ENCODE data around the gene SMIM28. TPM values are rescaled to one million over a fixed set of nuclear protein-coding genes. Genes with fewer than 3 reads are reported as not detected.
A peak's percentile ranks its signal among the peaks of the same experiment; 100 is the strongest.

SMIM28 gene
- polyA plus RNA-seq: not detected

DNA sequence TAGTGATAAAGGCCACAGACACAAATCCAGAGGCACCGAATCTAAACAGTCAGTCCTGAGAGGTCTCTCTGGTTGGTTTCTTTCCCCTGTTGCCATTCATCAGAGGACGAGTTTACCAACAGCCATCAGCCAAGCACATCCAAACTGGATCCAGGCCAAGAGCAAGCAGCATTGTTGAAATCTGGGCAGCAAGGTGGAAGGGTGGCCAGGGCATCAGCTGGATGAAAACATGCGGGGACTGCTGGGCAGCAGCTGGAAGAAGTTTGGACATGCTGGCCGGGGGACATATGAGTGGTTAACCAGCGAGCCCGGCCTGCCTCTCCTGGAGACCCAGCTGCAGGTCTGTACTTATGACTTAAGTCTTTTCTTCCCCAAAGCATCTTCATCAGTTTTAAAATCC lies at the start of gene SMIM28:
TSS of gene SMIM28 (plus strand) at position 62 of the 400 bp plus-strand sequence. CDS start at position 230, 168 bp downstream.
- Mint-ChIP-seq H3K4me3 (no peak within 1 kb of the TSS), H3K4me1 (no peaks in the 10 kb centered on the region), H3K27ac (no peak within 1 kb of the TSS), H3K36me3 (no peaks in the 10 kb centered on the region), H3K27me3 (ENCODE audit: low read depth in 3 of 3) (peaks cover 2 to 10% (median 2%) of the 10 kb centered on the region in 3 donors), H3K9me3 (no peaks in the 10 kb centered on the region)
- DNase-seq: no peak

DNA sequence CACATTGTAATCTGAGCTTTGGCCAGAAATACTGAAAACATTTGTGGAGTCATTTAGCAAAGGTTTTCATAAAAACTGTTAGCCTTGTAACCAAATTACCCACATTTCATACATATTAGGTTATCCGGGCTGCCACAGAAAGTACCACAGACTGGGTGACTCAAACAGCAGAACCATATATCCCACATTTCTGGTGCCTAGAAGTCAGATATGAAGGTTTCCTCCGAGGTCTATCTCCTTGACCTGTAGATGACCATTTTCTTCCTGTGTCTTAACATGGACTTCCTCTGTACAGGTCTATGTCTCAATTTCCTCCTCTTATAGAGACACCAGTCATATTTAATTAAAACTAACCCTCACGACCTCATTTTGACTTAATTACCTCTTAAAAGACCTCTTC lies 49.5 kb upstream of the SMIM28 start:
- no peaks in the 10 kb centered on the region for H3K4me1 Mint-ChIP-seq
- no peak overlapping the region for H3K27ac Mint-ChIP-seq
- no peak overlapping the region for H3K4me3 Mint-ChIP-seq
- no peaks in the 10 kb centered on the region for H3K9me3 Mint-ChIP-seq
- DNase-seq: no peak
- no peaks in the 10 kb centered on the region for H3K36me3 Mint-ChIP-seq
- H3K27me3 Mint-ChIP-seq (ENCODE audit: low read depth in 3 of 3): no peaks in the 10 kb centered on the region

DNA sequence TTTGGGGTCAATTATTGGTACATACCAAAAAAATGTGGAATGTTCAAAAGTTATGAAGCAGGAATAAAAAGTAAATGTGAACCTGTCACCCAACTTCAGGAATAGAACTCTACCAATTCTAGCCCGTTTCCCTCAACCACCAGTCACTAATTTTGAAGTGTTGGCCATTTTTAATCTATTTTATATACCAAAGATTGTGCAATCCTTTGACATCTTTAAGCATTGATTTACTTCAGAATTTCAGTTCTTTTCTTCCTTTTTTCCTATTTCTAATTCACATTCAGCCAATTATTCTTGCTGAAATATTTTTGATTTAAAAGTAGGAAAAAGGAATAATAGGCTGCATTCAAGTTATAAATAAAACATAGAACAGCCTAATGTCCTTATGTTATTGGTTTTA lies 46.9 kb upstream of the SMIM28 start:
- Mint-ChIP-seq H3K27me3 (ENCODE audit: low read depth in 3 of 3) (peaks cover 0 to 2% (median 0%) of the 10 kb centered on the region in 3 donors), H3K4me1 (no peaks in the 10 kb centered on the region), H3K27ac (no peak overlapping the region), H3K36me3 (no peaks in the 10 kb centered on the region), H3K4me3 (no peak overlapping the region), H3K9me3 (no peaks in the 10 kb centered on the region)
- no peak for DNase-seq

DNA sequence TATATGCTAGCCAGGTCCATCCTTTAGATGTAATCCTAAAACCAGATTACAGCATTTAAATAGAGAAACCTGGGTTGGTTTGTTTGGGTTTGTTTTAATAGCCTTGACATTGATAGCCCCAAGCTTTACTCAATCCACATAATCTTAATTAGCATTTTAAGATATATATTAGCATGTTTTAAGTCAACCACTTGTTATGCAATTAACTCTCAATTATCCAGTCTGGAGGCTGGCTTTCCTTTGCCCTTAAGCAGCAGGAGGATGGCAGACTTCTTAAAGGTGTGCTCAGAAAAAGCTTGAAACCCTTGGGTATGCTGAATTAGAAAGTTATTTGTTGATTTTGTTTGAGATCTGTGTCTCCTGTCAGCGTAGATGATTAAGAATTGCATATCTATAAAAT lies 46.3 kb upstream of the SMIM28 start:
- Mint-ChIP-seq H3K27ac (no peak overlapping the region), H3K27me3 (ENCODE audit: low read depth in 3 of 3) (peaks cover 2 to 4% (median 4%) of the 10 kb centered on the region in 3 donors), H3K9me3 (no peaks in the 10 kb centered on the region), H3K4me3 (no peak overlapping the region), H3K4me1 (no peaks in the 10 kb centered on the region), H3K36me3 (no peaks in the 10 kb centered on the region)
- no peak for DNase-seq

DNA sequence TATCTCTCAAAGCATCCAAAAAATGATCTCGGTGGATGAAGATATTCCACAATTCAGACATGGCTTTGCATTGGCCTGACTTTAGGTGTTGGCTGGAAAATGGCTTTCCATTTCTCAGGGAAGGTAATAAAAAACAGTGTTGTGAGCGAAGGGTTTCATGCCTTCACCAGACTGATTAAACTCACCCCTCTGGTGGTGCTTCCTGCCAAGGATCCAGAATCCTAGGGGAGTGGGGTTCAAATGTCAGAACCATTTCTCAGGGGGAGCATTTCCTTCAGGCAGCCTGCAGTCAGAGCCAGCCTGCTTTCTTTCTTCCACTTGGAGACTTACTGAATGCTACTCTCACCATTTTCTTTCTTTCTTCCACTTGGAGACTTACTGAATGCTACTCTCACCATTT lies 45.7 kb upstream of the SMIM28 start:
- no peaks in the 10 kb centered on the region for H3K9me3 Mint-ChIP-seq
- no peak overlapping the region for H3K4me3 Mint-ChIP-seq
- no peak for DNase-seq
- no peaks in the 10 kb centered on the region for H3K4me1 Mint-ChIP-seq
- H3K27me3 Mint-ChIP-seq (ENCODE audit: low read depth in 3 of 3): peaks cover 2 to 4% (median 4%) of the 10 kb centered on the region in 3 donors
- H3K27ac Mint-ChIP-seq: no peak overlapping the region
- no peaks in the 10 kb centered on the region for H3K36me3 Mint-ChIP-seq

DNA sequence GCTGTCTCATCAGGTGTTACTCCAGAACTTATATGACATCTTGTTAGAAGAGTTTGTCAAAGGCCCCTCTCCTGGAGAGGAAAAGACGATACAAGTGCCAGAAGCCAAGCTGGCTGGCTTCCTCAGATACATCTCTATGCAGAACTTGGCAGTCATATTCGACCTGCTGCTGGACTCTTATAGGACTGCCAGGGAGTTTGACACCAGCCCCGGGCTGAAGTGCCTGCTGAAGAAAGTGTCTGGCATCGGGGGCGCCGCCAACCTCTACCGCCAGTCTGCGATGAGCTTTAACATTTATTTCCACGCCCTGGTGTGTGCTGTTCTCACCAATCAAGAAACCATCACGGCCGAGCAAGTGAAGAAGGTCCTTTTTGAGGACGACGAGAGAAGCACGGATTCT lies 43.7 kb upstream of the SMIM28 start:
- Mint-ChIP-seq H3K4me1 (no peaks in the 10 kb centered on the region), H3K9me3 (no peaks in the 10 kb centered on the region), H3K4me3 (no peak overlapping the region), H3K36me3 (no peaks in the 10 kb centered on the region), H3K27ac (no peak overlapping the region), H3K27me3 (ENCODE audit: low read depth in 3 of 3) (peaks cover 2 to 5% (median 4%) of the 10 kb centered on the region in 3 donors)
- no peak for DNase-seq

DNA sequence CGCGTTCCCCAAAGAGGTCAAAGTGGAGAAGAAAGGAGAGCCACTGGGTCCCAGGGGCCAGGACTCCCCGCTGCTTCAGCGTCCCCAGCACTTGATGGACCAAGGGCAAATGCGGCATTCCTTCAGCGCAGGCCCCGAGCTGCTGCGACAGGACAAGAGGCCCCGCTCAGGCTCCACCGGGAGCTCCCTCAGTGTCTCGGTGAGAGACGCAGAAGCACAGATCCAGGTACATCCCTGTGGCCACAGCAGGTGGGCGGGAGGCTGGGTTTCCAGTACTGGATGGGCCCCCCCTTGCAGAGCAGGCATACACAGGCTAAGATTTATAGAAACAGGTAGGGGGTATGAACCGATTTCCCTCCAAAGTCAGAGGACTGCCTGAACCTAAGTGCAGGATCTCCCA lies 42.7 kb upstream of the SMIM28 start:
- H3K4me3 Mint-ChIP-seq: no peak overlapping the region
- H3K27ac Mint-ChIP-seq: no peak overlapping the region
- no peaks in the 10 kb centered on the region for H3K36me3 Mint-ChIP-seq
- DNase-seq: no peak
- H3K9me3 Mint-ChIP-seq: peaks cover 0 to 4% (median 0%) of the 10 kb centered on the region in 6 donors
- H3K4me1 Mint-ChIP-seq: no peaks in the 10 kb centered on the region
- peaks cover 2 to 7% (median 4%) of the 10 kb centered on the region in 3 donors for H3K27me3 Mint-ChIP-seq (ENCODE audit: low read depth in 3 of 3)

DNA sequence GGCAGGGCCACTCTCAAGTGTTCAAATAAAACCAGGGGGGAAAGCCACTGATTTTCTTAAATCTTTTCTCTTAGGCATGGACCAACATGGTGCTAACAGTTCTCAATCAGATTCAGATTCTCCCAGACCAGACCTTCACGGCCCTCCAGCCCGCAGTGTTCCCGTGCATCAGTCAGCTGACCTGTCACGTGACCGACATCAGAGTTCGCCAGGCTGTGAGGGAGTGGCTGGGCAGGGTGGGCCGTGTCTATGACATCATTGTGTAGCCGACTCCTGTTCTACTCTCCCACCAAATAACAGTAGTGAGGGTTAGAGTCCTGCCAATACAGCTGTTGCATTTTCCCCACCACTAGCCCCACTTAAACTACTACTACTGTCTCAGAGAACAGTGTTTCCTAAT lies 41.5 kb upstream of the SMIM28 start:
- no peaks in the 10 kb centered on the region for H3K4me1 Mint-ChIP-seq
- H3K36me3 Mint-ChIP-seq: no peaks in the 10 kb centered on the region
- DNase-seq: no peak
- H3K9me3 Mint-ChIP-seq: peaks cover 0 to 4% (median 0%) of the 10 kb centered on the region in 6 donors
- no peak overlapping the region for H3K27ac Mint-ChIP-seq
- H3K4me3 Mint-ChIP-seq: no peak overlapping the region
- H3K27me3 Mint-ChIP-seq (ENCODE audit: low read depth in 3 of 3): peaks cover 2 to 7% (median 4%) of the 10 kb centered on the region in 3 donors

DNA sequence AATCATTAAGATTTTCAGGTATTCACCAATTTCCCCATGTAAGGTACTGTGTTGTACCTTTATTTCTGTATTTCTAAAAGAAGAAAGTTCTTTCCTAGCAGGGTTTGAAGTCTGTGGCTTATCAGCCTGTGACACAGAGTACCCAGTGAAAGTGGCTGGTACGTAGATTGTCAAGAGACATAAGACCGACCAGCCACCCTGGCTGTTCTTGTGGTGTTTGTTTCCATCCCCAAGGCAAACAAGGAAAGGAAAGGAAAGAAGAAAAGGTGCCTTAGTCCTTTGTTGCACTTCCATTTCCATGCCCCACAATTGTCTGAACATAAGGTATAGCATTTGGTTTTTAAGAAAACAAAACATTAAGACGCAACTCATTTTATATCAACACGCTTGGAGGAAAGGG lies 40.6 kb upstream of the SMIM28 start:
- Mint-ChIP-seq H3K27ac (no peak overlapping the region), H3K9me3 (peaks cover 0 to 4% (median 0%) of the 10 kb centered on the region in 6 donors), H3K4me1 (no peaks in the 10 kb centered on the region), H3K4me3 (no peak overlapping the region), H3K27me3 (ENCODE audit: low read depth in 3 of 3) (peaks cover 2 to 7% (median 4%) of the 10 kb centered on the region in 3 donors), H3K36me3 (no peaks in the 10 kb centered on the region)
- DNase-seq: no peak

DNA sequence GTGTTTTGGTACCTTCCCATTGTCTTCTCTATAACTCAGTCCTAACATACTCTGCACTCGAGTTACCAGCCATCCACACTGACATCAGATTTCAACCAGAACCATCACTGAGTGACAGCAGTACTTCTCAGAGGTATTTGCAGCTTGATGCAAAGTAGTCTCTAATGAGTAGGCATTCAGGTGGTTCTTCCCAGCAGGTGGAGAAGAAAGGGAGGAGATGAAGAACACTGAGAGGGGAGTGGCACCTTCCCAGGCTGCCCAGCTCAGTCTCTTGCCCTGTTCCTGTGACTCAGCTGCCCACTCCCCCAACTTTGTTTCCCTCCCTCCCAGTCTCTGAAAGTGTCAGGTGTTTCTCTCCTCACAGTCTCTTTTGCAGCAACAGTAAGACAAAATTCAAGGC lies 38.7 kb upstream of the SMIM28 start:
- no peaks in the 10 kb centered on the region for H3K36me3 Mint-ChIP-seq
- no peak overlapping the region for H3K27ac Mint-ChIP-seq
- H3K4me3 Mint-ChIP-seq: no peak overlapping the region
- H3K9me3 Mint-ChIP-seq: peaks cover 0 to 4% (median 0%) of the 10 kb centered on the region in 6 donors
- H3K27me3 Mint-ChIP-seq (ENCODE audit: low read depth in 3 of 3): peaks cover 4 to 11% (median 5%) of the 10 kb centered on the region in 3 donors
- no peak for DNase-seq
- H3K4me1 Mint-ChIP-seq: no peaks in the 10 kb centered on the region

DNA sequence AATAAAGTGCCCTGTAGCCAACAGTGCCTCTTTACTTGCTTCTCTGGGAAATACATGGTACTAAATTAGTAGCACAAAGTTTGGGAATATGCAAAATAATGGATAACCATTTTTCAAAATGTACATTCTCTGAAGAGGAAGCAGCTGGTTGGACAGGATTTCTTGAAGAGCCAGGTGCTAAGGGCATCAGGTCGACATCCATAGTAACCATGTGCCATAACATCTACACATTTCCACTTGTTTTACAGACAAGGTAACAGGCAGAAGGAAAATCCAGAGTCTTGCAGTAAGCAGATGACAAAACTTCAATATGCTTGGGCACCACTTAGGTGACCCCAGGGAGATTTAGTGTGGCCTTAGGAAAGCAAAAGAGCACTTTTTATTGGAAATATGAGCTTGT lies 36.5 kb upstream of the SMIM28 start:
- Mint-ChIP-seq H3K9me3 (peaks cover 0 to 4% (median 0%) of the 10 kb centered on the region in 6 donors), H3K4me3 (no peak overlapping the region), H3K4me1 (peaks cover 2 to 4% of the 10 kb centered on the region in 2 donors), H3K27me3 (ENCODE audit: low read depth in 3 of 3) (peaks cover 2 to 7% (median 3%) of the 10 kb centered on the region in 3 donors), H3K36me3 (no peaks in the 10 kb centered on the region), H3K27ac (no peak overlapping the region)
- DNase-seq: no peak

DNA sequence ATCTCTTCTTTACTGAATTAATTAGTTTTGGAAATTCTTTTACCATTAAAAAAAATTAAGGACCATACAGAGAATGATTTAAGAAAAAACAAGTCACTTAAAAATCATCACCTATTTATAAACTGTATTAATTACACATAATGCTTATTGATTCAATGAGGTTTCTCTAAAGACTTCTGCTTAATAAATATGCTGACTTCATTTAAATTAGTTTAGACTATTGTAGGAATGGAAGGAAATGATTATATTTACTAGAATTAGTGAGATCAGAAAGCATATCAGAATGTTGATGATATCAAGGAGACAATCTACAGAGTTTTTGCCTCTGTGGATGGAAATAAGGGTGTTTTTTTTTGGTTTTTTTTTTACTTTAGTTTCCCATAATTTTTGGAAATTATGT lies 34.6 kb upstream of the SMIM28 start:
- peaks cover 5 to 10% of the 10 kb centered on the region in 2 donors for H3K4me1 Mint-ChIP-seq
- no peaks in the 10 kb centered on the region for H3K36me3 Mint-ChIP-seq
- H3K9me3 Mint-ChIP-seq: peaks cover 0 to 4% (median 0%) of the 10 kb centered on the region in 6 donors
- no peak overlapping the region for H3K4me3 Mint-ChIP-seq
- no peak overlapping the region for H3K27ac Mint-ChIP-seq
- H3K27me3 Mint-ChIP-seq (ENCODE audit: low read depth in 3 of 3): peaks cover 0 to 7% (median 3%) of the 10 kb centered on the region in 3 donors
- DNase-seq: no peak

DNA sequence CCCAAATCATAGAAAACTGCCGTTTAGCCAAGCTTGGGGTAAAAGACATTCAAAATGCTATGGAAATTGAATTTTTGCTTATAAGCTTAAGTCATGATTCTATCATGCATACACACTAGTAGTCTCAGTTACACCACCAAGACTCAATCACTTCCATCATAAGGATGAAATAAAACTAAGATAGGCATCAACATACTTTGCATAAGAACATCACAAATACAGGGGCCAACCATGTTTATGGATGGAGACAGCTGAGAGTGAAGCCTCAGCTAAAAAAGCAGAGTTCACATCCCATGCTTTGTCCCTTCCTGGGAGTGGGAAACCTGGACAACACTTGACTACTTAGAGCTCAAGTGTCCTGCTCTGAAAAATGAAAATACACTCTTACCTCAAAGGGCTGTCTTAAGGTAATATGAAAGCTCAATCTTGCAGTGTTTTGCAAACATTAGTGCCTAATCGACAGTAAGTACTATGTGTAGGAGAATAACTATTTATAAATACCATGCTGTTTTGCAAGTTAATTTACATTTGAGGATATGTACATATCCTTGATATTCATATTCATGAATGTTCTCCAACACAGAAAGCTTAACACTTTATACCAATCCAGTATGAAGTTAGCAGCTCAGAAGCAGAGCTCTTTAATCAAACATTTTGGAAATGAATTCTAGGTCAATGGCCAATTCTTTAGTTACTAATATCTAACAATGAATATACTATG lies 32.0 kb upstream of the SMIM28 start:
- Mint-ChIP-seq H3K36me3 (no peaks in the 10 kb centered on the region), H3K9me3 (peaks cover 0 to 2% (median 0%) of the 10 kb centered on the region in 6 donors), H3K27me3 (ENCODE audit: low read depth in 3 of 3) (peaks cover 3 to 6% (median 5%) of the 10 kb centered on the region in 3 donors), H3K4me3 (no peak overlapping the region), H3K4me1 (peaks cover 5 to 10% of the 10 kb centered on the region in 2 donors), H3K27ac (no peak overlapping the region)
- no peak for DNase-seq

DNA sequence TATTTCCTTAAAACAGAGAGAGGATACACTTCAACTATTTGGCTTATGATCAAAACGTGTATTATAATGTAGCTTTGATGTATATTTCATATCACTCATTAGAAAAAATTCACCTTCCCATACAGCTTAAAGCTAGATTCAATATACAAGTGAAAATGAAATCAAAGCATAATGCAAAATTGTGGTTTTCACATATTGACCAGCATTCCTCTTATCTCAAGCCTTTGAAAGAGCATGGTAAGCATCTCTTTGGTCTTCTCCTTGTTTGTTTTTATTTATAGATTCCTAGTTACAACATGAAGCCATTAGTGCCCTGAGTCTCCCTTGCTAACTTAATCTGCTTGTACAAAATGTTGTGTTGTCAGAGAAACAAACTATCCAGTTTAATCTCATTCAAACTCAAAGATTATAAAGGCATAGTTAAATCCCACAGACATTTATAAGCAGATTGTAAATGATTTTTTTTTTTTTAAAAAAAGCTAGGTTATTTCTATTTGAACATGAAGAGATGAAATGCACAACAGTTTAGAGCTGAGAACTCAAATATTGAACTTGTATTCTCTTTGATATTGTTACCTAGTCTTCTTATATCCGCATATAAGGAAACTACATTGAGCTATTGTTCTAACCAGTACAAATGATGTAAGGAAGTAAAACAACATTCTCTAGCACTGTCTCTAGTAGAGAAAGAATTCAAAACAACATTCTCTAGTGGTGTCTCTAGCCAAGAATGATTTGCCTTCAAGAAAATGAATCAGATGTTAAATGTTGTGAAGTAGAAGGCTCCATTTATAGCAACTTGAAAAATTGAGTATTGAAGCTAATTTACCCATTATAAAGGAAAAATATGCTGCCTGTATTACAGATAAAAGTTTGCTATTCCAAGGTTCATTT lies 31.2 kb upstream of the SMIM28 start:
- H3K4me3 Mint-ChIP-seq: no peak overlapping the region
- peaks cover 5 to 6% (median 5%) of the 10 kb centered on the region in 3 donors for H3K27me3 Mint-ChIP-seq (ENCODE audit: low read depth in 3 of 3)
- H3K27ac Mint-ChIP-seq: no peak overlapping the region

More for the DNA sequence above, 31.2 kb upstream of the SMIM28 start:
- Mint-ChIP-seq H3K36me3 (no peaks in the 10 kb centered on the region), H3K4me1 (peaks cover 5 to 10% of the 10 kb centered on the region in 2 donors), H3K9me3 (peaks cover 0 to 2% (median 0%) of the 10 kb centered on the region in 6 donors)
- DNase-seq: peak in 1 of 3 donors; percentile 6

All from immature natural killer cell (primary cell).